Ectodermal cell (in vitro differentiated cells): ENCODE measurements around the gene ARID3B.
"Not testable (repeated sequence)": the region's sequence is repeated elsewhere in the genome, so short reads cannot be mapped to it uniquely, and the experiment has no call there.

Source experiments
- H3K27ac ChIP-seq: 2 replicates; pipeline ENCODE4 v1.7.0; 2013; ENCODE audit warnings: mild to moderate bottlenecking, low read depth, low read length; ENCODE audit not compliant: insufficient read depth, poor library complexity, severe bottlenecking
- H3K27me3 ChIP-seq: 2 replicates; pipeline ENCODE4 v1.7.0; 2013; ENCODE audit warnings: mild to moderate bottlenecking, low read length; ENCODE audit not compliant: insufficient read depth, control insufficient read depth, poor library complexity, severe bottlenecking
- H3K36me3 ChIP-seq: one replicate; pipeline ENCODE4 v1.7.0; 2013; ENCODE audit warnings: low read length; ENCODE audit not compliant: control insufficient read depth, insufficient read depth
- H3K4me1 ChIP-seq: one replicate; pipeline ENCODE4 v1.7.0; 2013; ENCODE audit warnings: low read length; ENCODE audit not compliant: control insufficient read depth, insufficient read depth
- H3K4me3 ChIP-seq: 2 replicates; pipeline ENCODE4 v1.7.0; 2013; ENCODE audit warnings: low read depth, low read length, control low read depth; ENCODE audit not compliant: insufficient read depth
- H3K9me3 ChIP-seq: 2 replicates; pipeline ENCODE4 v1.7.0; 2013; ENCODE audit warnings: mild to moderate bottlenecking, low read length, moderate library complexity; ENCODE audit not compliant: control insufficient read depth
- WGBS, 2 experiments: methylation state at CpG; one replicate each; pipeline ENCODE4 v1.1.7; 2013; ENCODE audit warnings: missing lambda C conversion rate in 2 of 2; 5-methylcytosine and 5-hydroxymethylcytosine counted together

ARID3B gene

GRCh38 chr15:74511583-74511982 is 29.4 kb upstream of the ARID3B start:
- Histone ChIP-seq H3K4me1 (no peaks in the 10 kb centered on the region), H3K9me3 (no peaks in the 10 kb centered on the region), H3K4me3 (no peak overlapping the region), H3K36me3 (no peaks in the 10 kb centered on the region), H3K27me3 (no peaks in the 10 kb centered on the region), H3K27ac (no peak overlapping the region)
- 77 to 91% methylated on average over 3 to 4 of the region's 4 CpGs for WGBS, 2 experiments

- H3K36me3 ChIP-seq, H3K4me1 ChIP-seq, H3K4me3 ChIP-seq, H3K9me3 ChIP-seq, H3K27ac ChIP-seq, H3K27me3 ChIP-seq: not testable (repeated sequence)
- WGBS, 2 experiments, result 87 to 89% methylated on average over 3 to 4 of the region's 4 CpGs
Observed at GRCh38 chr15:74514059-74514458, 27.0 kb upstream of the ARID3B start.

GRCh38 chr15:74517096-74517495 is 23.9 kb upstream of the ARID3B start:
- Histone ChIP-seq H3K27ac (no peak overlapping the region), H3K36me3 (no peaks in the 10 kb centered on the region), H3K9me3 (no peaks in the 10 kb centered on the region), H3K4me1 (no peaks in the 10 kb centered on the region), H3K27me3 (no peaks in the 10 kb centered on the region), H3K4me3 (no peak overlapping the region)

- WGBS, 2 experiments, result 95 to 96% methylated on average over 4 of the region's 4 CpGs
- H3K36me3 ChIP-seq, result no peaks in the 10 kb centered on the region
- no peak overlapping the region for H3K27ac ChIP-seq
- H3K27me3 ChIP-seq, result no peaks in the 10 kb centered on the region
- no peak overlapping the region for H3K4me3 ChIP-seq
- H3K4me1 ChIP-seq, result no peaks in the 10 kb centered on the region
- no peaks in the 10 kb centered on the region for H3K9me3 ChIP-seq
Observed at GRCh38 chr15:74519311-74519710, 21.7 kb upstream of the ARID3B start.

GRCh38 chr15:74520407-74520806 is 20.6 kb upstream of the ARID3B start:
- Histone ChIP-seq H3K36me3 (no peaks in the 10 kb centered on the region), H3K9me3 (no peaks in the 10 kb centered on the region), H3K27me3 (no peaks in the 10 kb centered on the region), H3K27ac (no peak overlapping the region), H3K4me3 (no peak overlapping the region), H3K4me1 (no peaks in the 10 kb centered on the region)
- WGBS, 2 experiments, result 94 to 95% methylated on average over 4 of the region's 4 CpGs

- no peaks in the 10 kb centered on the region for H3K4me1 ChIP-seq
- H3K27ac ChIP-seq, result no peak overlapping the region
- no peaks in the 10 kb centered on the region for H3K36me3 ChIP-seq
- no peaks in the 10 kb centered on the region for H3K9me3 ChIP-seq
- H3K27me3 ChIP-seq, result no peaks in the 10 kb centered on the region
- H3K4me3 ChIP-seq, result no peak overlapping the region
Observed at GRCh38 chr15:74523982-74524381, 17.0 kb upstream of the ARID3B start.

- peaks cover 3% of the 10 kb centered on the region for H3K4me1 ChIP-seq
- no peak overlapping the region for H3K27ac ChIP-seq
- H3K9me3 ChIP-seq, result no peaks in the 10 kb centered on the region
- no peaks in the 10 kb centered on the region for H3K36me3 ChIP-seq
- WGBS, 2 experiments, result 85 to 88% methylated on average over 1 of the region's 1 CpG
- no peak overlapping the region for H3K4me3 ChIP-seq
- no peaks in the 10 kb centered on the region for H3K27me3 ChIP-seq
Observed at GRCh38 chr15:74525309-74525708, 15.7 kb upstream of the ARID3B start.

GRCh38 chr15:74525945-74526344 is 15.1 kb upstream of the ARID3B start:
- H3K9me3 ChIP-seq, result no peaks in the 10 kb centered on the region
- no peak overlapping the region for H3K27ac ChIP-seq
- WGBS, 2 experiments, result 96 to 98% methylated on average over 3 of the region's 3 CpGs
- H3K4me3 ChIP-seq, result no peak overlapping the region
- no peaks in the 10 kb centered on the region for H3K36me3 ChIP-seq
- H3K27me3 ChIP-seq, result no peaks in the 10 kb centered on the region
- peaks cover 9% of the 10 kb centered on the region for H3K4me1 ChIP-seq

- Histone ChIP-seq H3K4me3 (no peak overlapping the region), H3K4me1 (peaks cover 19% of the 10 kb centered on the region), H3K27me3 (no peaks in the 10 kb centered on the region), H3K36me3 (no peaks in the 10 kb centered on the region), H3K9me3 (no peaks in the 10 kb centered on the region), H3K27ac (no peak overlapping the region)
- WGBS, 2 experiments, result 88 to 91% methylated on average over 5 of the region's 5 CpGs
Observed at GRCh38 chr15:74528876-74529275, 12.1 kb upstream of the ARID3B start.

- Histone ChIP-seq H3K27me3 (no peaks in the 10 kb centered on the region), H3K4me1 (peaks cover 19% of the 10 kb centered on the region), H3K36me3 (no peaks in the 10 kb centered on the region), H3K4me3 (no peak overlapping the region), H3K9me3 (no peaks in the 10 kb centered on the region), H3K27ac (no peak overlapping the region)
- 87 to 95% methylated on average over 8 of the region's 8 CpGs for WGBS, 2 experiments
Observed at GRCh38 chr15:74529921-74530320, 11.1 kb upstream of the ARID3B start.

GRCh38 chr15:74530771-74531143 is 10.3 kb upstream of the ARID3B start:
- Histone ChIP-seq H3K36me3 (no peaks in the 10 kb centered on the region), H3K9me3 (no peaks in the 10 kb centered on the region), H3K27me3 (no peaks in the 10 kb centered on the region), H3K4me1 (peaks cover 19% of the 10 kb centered on the region), H3K27ac (no peak overlapping the region), H3K4me3 (no peak overlapping the region)
- 88 to 91% methylated on average over 2 of the region's 2 CpGs for WGBS, 2 experiments
